ENCODE measurements around the gene OS9. TPM values are rescaled to one million over a fixed set of nuclear protein-coding genes. Genes with fewer than 3 reads are reported as not detected.
"Not testable (repeated sequence)": the region's sequence is repeated elsewhere in the genome, so short reads cannot be mapped to it uniquely, and the experiment has no call there.

OS9 gene
- total and polyA plus RNA-seq, 5 donors, result 127 to 168 (median 147) TPM

- intact Hi-C loops (cut with DNase I), result no loop called here
- no peak overlapping the region for H3K4me3 ChIP-seq (ENCODE audit: low read length)
- DNase-seq (no peak), ATAC-seq (no peak)
- no peak overlapping the region for H3K27ac ChIP-seq (ENCODE audit: low read length)
- no peaks in the 10 kb centered on the region for H3K27me3 ChIP-seq (ENCODE audit: control insufficient read depth, insufficient read depth)
- H3K4me1 ChIP-seq (ENCODE audit: control insufficient read depth, insufficient read depth, low read length), result no peaks in the 10 kb centered on the region
- 95% methylated on average over 4 of the region's 4 CpGs for WGBS
- H3K9me3 ChIP-seq (ENCODE audit: control insufficient read depth, low read length), result no peaks in the 10 kb centered on the region
These were observed 22.4 kb downstream of the OS9 start for GRCh38 chr12:57716305-57716704.

GRCh38 chr12:57717131-57717530 lies 23.2 kb downstream of the OS9 start:
- no peaks in the 10 kb centered on the region for H3K4me1 ChIP-seq (ENCODE audit: control insufficient read depth, insufficient read depth, low read length)
- 96% methylated on average over 5 of the region's 5 CpGs for whole genome bisulfite sequencing
- intact Hi-C loops (cut with DNase I), result no loop called here
- H3K4me3 ChIP-seq (ENCODE audit: low read length), result no peak overlapping the region
- ATAC-seq, result no peak
- no peaks in the 10 kb centered on the region for H3K9me3 ChIP-seq (ENCODE audit: control insufficient read depth, low read length)
- no peak overlapping the region for H3K27ac ChIP-seq (ENCODE audit: low read length)
- DNase-seq, result no peak
- H3K27me3 ChIP-seq (ENCODE audit: control insufficient read depth, insufficient read depth), result no peaks in the 10 kb centered on the region

DNA sequence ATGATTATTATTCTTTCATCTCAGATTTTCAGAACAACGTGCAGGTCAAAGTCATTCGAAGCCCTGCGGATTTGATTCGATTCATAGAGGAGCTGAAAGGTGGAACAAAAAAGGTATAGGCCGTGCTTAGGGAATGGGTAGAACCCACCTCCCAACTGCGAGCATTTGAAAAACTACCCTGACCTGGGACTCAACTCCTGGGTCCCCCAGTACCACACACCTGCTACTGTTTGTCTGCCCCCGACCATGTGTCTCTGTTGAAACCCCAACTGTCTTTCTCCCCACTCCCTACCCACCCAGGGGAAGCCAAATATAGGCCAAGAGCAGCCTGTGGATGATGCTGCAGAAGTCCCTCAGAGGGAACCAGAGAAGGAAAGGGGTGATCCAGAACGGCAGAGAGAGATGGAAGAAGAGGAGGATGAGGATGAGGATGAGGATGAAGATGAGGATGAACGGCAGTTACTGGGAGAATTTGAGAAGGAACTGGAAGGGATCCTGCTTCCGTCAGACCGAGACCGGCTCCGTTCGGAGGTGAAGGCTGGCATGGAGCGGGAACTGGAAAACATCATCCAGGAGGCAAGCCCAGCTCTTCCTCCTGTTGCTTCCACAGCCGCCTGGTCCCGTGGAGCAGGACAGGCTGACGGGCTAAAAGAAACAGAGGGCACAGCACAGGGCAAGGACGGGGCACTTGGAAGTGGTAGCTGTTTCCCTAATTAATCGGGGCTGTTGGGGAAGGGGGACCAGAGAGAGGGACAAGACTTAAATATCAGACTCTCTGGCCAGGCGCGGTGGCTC lies 24.1 kb downstream of the OS9 start:
- Histone ChIP-seq H3K9me3 (ENCODE audit: control insufficient read depth, low read length) (no peaks in the 10 kb centered on the region), H3K27me3 (ENCODE audit: control insufficient read depth, insufficient read depth) (no peaks in the 10 kb centered on the region), H3K4me1 (ENCODE audit: control insufficient read depth, insufficient read depth, low read length) (no peaks in the 10 kb centered on the region), H3K4me3 (ENCODE audit: low read length) (no peak overlapping the region), H3K27ac (ENCODE audit: low read length) (no peak overlapping the region)
- DNase-seq (no peak), ATAC-seq (no peak)
- intact Hi-C loops (cut with DNase I), result no loop called here
- 96% methylated on average over 22 of the region's 22 CpGs for WGBS

DNA sequence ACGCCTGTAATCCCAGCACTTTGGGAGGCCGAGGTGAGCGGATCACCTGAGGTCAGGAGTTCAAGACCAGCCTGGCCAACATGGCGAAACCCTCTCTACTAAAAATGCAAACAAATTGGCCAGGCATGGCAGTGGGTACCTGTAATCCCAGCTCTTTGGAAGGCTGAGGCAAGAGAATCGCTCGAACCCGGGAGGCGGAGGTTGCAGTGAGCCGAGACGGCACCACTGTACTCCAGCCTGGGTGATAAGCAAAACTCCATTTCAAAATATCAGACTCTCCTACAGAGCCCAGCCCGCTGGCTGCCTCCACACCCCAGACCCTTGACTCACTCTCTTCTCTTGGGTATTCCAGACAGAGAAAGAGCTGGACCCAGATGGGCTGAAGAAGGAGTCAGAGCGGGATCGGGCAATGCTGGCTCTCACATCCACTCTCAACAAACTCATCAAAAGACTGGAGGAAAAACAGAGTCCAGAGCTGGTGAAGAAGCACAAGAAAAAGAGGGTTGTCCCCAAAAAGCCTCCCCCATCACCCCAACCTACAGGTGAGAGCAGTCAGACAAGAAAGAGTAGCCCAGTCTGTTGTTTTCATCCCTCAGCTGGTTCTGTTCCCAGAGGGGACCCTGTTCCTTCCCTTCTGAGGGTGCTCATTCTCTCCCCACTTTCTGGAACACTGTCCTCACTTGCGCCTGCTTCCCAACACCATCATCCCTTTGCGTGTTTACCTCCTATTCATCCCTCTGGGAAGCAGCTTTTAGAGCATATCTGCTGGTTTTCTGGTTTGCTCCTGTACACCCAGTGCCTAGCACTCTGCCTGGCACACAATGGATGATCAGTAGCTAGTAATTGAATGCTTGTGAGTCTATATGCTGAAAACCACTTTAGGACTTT lies 25.0 kb downstream of the OS9 start:
- ATAC-seq, result no peak
- H3K4me1 ChIP-seq (ENCODE audit: control insufficient read depth, insufficient read depth, low read length), result no peaks in the 10 kb centered on the region
- no peaks in the 10 kb centered on the region for H3K9me3 ChIP-seq (ENCODE audit: control insufficient read depth, low read length)
- no peak overlapping the region for H3K4me3 ChIP-seq (ENCODE audit: low read length)
- H3K27ac ChIP-seq (ENCODE audit: low read length), result no peak overlapping the region
- H3K27me3 ChIP-seq (ENCODE audit: control insufficient read depth, insufficient read depth), result no peaks in the 10 kb centered on the region
- intact Hi-C loops (cut with DNase I), result no loop called here
- WGBS, result 96% methylated on average over 15 of the region's 15 CpGs
- DNase-seq, result no peak

DNA sequence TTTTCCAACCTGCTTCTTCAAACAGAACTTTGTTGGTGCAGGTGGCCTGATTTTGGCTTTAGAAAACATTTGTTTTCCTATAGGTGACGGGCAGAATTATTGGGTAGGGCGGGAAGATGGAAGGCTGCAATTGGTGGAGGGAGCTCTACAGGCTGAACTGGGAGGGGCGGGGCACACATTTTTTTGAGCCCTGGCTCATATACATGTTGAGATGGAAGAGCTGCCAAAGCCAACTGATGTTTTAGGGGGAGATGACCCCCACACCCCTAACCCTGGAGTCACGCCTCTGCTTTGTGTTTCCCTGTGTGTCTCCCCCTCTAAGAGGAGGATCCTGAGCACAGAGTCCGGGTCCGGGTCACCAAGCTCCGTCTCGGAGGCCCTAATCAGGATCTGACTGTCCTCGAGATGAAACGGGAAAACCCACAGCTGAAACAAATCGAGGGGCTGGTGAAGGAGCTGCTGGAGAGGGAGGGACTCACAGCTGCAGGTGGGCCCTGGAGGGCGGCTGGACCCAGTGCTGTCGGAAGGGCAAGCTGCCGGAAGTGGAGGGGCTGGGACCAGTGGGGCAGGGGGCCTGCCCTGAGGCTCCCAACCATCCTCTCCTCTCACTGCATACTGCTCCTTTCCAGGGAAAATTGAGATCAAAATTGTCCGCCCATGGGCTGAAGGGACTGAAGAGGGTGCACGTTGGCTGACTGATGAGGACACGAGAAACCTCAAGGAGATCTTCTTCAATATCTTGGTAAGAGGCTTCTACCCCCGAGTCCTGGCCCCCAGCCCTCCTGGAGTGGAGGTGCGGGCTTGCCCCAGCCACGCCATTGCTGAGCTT lies 26.1 kb downstream of the OS9 start:
- no peak for ATAC-seq
- no peak for DNase-seq

DNA sequence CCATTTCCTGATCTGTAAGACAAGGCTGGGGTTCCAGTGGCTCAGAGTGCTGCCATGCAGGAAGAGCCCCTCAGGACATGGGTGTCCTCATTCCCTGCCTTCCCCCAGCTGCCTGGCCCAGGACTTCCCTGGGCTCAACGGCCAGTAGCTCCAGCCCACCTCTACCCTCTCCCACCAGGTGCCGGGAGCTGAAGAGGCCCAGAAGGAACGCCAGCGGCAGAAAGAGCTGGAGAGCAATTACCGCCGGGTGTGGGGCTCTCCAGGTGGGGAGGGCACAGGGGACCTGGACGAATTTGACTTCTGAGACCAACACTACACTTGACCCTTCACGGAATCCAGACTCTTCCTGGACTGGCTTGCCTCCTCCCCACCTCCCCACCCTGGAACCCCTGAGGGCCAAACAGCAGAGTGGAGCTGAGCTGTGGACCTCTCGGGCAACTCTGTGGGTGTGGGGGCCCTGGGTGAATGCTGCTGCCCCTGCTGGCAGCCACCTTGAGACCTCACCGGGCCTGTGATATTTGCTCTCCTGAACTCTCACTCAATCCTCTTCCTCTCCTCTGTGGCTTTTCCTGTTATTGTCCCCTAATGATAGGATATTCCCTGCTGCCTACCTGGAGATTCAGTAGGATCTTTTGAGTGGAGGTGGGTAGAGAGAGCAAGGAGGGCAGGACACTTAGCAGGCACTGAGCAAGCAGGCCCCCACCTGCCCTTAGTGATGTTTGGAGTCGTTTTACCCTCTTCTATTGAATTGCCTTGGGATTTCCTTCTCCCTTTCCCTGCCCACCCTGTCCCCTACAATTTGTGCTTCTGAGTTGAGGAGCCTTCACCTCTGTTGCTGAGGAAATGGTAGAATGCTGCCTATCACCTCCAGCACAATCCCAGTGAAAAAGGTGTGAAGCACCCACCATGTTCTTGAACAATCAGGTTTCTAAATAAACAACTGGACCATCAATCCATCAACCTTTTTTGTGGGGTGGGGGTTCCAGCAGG lies 27.0 kb downstream of the OS9 start:
- 82% methylated on average over 11 of the region's 11 CpGs for WGBS

More for the DNA sequence above, 26.1 kb downstream of the OS9 start:
- H3K27ac ChIP-seq (ENCODE audit: low read length), result no peak overlapping the region
- H3K4me3 ChIP-seq (ENCODE audit: low read length), result no peak overlapping the region
- 91% methylated on average over 20 of the region's 20 CpGs for WGBS
- intact Hi-C loops (cut with DNase I), result no loop called here
- H3K4me1 ChIP-seq (ENCODE audit: control insufficient read depth, insufficient read depth, low read length), result no peaks in the 10 kb centered on the region
- H3K9me3 ChIP-seq (ENCODE audit: control insufficient read depth, low read length), result no peaks in the 10 kb centered on the region
- H3K27me3 ChIP-seq (ENCODE audit: control insufficient read depth, insufficient read depth), result no peaks in the 10 kb centered on the region

DNA sequence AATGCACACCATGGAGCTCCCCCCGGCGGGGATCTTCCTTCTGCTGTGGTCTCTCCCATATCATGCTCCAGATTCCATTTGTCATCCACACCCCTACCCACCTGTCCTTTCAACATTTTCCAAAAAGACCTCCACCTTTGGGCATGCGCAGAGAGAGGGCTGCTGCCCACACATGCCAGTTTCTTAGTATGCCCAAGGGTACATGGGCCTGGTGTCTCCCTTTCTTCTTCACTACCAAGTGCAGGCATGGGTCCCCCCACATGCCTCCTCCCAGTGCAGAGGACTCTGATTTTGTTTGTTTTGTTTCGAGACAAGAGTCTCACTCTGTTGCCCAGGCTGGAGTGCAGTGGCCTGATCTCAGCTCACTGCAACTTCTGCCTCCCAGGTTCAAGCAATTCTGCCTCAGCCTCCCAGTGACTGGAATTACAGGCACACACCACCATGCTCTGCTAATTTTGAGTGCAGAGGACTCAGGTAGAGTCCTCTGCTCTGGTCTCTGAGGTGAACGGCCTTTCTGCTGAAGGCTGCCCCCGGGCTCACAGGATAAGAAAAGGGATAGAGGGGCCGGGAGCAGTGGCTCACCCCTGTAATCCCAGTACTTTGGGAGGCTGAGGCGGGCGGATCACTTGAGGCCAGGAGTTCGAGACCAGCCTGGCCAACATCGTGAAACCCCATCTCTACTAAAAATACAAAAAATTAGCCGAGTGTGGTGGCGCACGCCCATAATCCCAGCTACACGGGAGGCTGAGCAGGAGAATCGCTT lies 28.1 kb downstream of the OS9 start:
- intact Hi-C loops (cut with DNase I); H3K27me3 ChIP-seq (ENCODE audit: control insufficient read depth, insufficient read depth); ATAC-seq; H3K4me1 ChIP-seq (ENCODE audit: control insufficient read depth, insufficient read depth, low read length); H3K9me3 ChIP-seq (ENCODE audit: control insufficient read depth, low read length); H3K4me3 ChIP-seq (ENCODE audit: low read length); DNase-seq; H3K27ac ChIP-seq (ENCODE audit: low read length): not testable (repeated sequence)
- 93% methylated on average over 16 of the region's 16 CpGs for WGBS

More for the DNA sequence above, 27.0 kb downstream of the OS9 start:
- no peak overlapping the region for H3K27ac ChIP-seq (ENCODE audit: low read length)
- H3K4me1 ChIP-seq (ENCODE audit: control insufficient read depth, insufficient read depth, low read length), result no peaks in the 10 kb centered on the region
- no peak overlapping the region for H3K4me3 ChIP-seq (ENCODE audit: low read length)
- intact Hi-C loops (cut with DNase I), result no loop called here
- peak in 1 of 2 donors; percentile 14 for ATAC-seq
- no peaks in the 10 kb centered on the region for H3K27me3 ChIP-seq (ENCODE audit: control insufficient read depth, insufficient read depth)
- DNase-seq, result no peak
- H3K9me3 ChIP-seq (ENCODE audit: control insufficient read depth, low read length), result no peaks in the 10 kb centered on the region

GRCh38 chr12:57722716-57723629 lies 29.0 kb downstream of the OS9 start:
- H3K9me3 ChIP-seq (ENCODE audit: control insufficient read depth, low read length), result no peaks in the 10 kb centered on the region
- H3K4me3 ChIP-seq (ENCODE audit: low read length), result no peak overlapping the region
- no peaks in the 10 kb centered on the region for H3K27me3 ChIP-seq (ENCODE audit: control insufficient read depth, insufficient read depth)
- ATAC-seq (no peak), DNase-seq (no peak)
- WGBS, result 53% methylated on average over 11 of the region's 11 CpGs
- H3K4me1 ChIP-seq (ENCODE audit: control insufficient read depth, insufficient read depth, low read length), result peaks cover 2% of the 10 kb centered on the region
- no peak overlapping the region for H3K27ac ChIP-seq (ENCODE audit: low read length)
- intact Hi-C loops (cut with DNase I), result no loop called here

GRCh38 chr12:57723630-57723962 lies 29.7 kb downstream of the OS9 start:
- intact Hi-C loops (cut with DNase I), result no loop called here
- Histone ChIP-seq H3K9me3 (ENCODE audit: control insufficient read depth, low read length) (no peaks in the 10 kb centered on the region), H3K4me3 (ENCODE audit: low read length) (no peak overlapping the region), H3K4me1 (ENCODE audit: control insufficient read depth, insufficient read depth, low read length) (peaks cover 2% of the 10 kb centered on the region), H3K27ac (ENCODE audit: low read length) (no peak overlapping the region), H3K27me3 (ENCODE audit: control insufficient read depth, insufficient read depth) (no peaks in the 10 kb centered on the region)
- ATAC-seq (no peak), DNase-seq (no peak)
- 55% methylated on average over 2 of the region's 2 CpGs for WGBS
